Keratinocyte (primary cell): ENCODE measurements around the gene CNTLN.

ENCODE experiments used
- EZH2 ChIP-seq: IDR thresholded peaks from one replicate; pipeline ENCODE4 v1.6.1; 2012; ENCODE audit warnings: inconsistent platforms, mild to moderate bottlenecking, low read length, moderate library complexity
- TF ChIP-seq, protein P1 (sequence below), 3 experiments: IDR thresholded peaks in 1 of 3; conservative IDR thresholded peaks in 1 of 3; optimal IDR thresholded peaks in 1 of 3; 2 replicates in 2 of 3; 3 replicates in 1 of 3; pipeline versions ENCODE3 to v1.5.1; 2011; ENCODE audit warnings: low read length in 3 of 3, mild to moderate bottlenecking in 3 of 3, moderate library complexity in 2 of 3, control low read depth in 1 of 3, inconsistent platforms in 1 of 3; ENCODE audit not compliant: insufficient read depth in 2 of 3; ENCODE audit errors: extremely low read depth in 1 of 3

DNA sequence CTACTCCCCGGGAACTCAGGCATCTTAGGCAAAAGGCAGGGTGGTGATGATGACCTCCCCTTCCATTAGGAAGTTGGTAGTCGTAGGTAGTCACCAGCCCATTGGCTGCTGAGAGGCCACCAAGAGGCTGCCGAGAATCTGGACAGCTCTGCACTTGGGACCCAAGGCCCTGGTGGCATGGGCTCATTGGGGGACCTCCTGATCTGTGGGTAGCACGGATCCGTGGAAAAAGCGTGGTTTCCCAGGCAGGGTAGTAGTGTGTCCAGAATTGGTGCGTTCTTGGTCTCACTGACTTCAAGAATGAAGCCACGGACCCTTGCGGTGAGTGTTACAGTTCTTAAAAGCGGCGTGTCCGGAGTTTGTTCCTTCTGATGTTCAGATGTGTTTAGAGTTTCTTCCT, 158.8 kb downstream of the CNTLN start:
- TF ChIP-seq, protein P1, sequence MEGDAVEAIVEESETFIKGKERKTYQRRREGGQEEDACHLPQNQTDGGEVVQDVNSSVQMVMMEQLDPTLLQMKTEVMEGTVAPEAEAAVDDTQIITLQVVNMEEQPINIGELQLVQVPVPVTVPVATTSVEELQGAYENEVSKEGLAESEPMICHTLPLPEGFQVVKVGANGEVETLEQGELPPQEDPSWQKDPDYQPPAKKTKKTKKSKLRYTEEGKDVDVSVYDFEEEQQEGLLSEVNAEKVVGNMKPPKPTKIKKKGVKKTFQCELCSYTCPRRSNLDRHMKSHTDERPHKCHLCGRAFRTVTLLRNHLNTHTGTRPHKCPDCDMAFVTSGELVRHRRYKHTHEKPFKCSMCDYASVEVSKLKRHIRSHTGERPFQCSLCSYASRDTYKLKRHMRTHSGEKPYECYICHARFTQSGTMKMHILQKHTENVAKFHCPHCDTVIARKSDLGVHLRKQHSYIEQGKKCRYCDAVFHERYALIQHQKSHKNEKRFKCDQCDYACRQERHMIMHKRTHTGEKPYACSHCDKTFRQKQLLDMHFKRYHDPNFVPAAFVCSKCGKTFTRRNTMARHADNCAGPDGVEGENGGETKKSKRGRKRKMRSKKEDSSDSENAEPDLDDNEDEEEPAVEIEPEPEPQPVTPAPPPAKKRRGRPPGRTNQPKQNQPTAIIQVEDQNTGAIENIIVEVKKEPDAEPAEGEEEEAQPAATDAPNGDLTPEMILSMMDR (optimal IDR thresholded peaks at IDR 0.05 in 1 of 3, IDR thresholded peaks at IDR 0.05 in 1 of 3, conservative IDR thresholded peaks at IDR 0.05 in 1 of 3; ENCODE audit: extremely low read depth in 1 of 3, insufficient read depth in 2 of 3, low read length in 3 of 3), result no peak
- TF ChIP-seq EZH2, result no peak
